Measurements from ENCODE around the gene KCND1.

Gene KCND1

GRCh38 chrX:49001521-49002090, 30.0 kb upstream of the KCND1 start:
- DNase-seq (ENCODE audit: low spot score) = peak; percentile 37
- TF ChIP-seq, protein P1, sequence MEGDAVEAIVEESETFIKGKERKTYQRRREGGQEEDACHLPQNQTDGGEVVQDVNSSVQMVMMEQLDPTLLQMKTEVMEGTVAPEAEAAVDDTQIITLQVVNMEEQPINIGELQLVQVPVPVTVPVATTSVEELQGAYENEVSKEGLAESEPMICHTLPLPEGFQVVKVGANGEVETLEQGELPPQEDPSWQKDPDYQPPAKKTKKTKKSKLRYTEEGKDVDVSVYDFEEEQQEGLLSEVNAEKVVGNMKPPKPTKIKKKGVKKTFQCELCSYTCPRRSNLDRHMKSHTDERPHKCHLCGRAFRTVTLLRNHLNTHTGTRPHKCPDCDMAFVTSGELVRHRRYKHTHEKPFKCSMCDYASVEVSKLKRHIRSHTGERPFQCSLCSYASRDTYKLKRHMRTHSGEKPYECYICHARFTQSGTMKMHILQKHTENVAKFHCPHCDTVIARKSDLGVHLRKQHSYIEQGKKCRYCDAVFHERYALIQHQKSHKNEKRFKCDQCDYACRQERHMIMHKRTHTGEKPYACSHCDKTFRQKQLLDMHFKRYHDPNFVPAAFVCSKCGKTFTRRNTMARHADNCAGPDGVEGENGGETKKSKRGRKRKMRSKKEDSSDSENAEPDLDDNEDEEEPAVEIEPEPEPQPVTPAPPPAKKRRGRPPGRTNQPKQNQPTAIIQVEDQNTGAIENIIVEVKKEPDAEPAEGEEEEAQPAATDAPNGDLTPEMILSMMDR (IDR thresholded peaks at IDR 0.05; ENCODE audit: extremely low read depth, insufficient read depth, missing control alignments) = no peak
- in situ Hi-C loops (cut with MboI; ENCODE audit: low pct_unique_long_range_greater_than_20kb, low sequenced_read_pairs, unreplicated experiment) = no loop called here

DNA sequence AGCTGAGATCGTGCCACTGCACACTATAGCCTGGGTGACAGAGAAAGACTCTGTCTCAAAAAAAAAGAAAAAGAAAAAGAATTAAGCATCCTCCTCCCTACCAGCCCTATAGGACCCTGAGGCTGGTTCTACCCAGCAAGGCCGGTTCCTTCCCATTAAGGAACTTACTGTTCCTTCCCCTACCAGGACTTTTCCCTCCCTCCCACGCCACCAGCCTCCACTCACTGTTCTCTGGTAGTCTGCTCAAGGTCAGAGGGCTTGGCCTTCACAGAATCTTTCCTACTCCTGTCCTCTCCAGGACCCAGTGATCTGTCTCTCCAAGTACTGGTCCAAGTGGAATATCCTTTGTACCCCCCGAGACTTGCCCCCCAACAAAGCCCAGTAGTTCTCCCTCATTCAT, 29.0 kb upstream of the KCND1 start:
- in situ Hi-C loops (cut with MboI; ENCODE audit: low pct_unique_long_range_greater_than_20kb, low sequenced_read_pairs, unreplicated experiment) = no loop called here
- TF ChIP-seq, protein P1 (IDR thresholded peaks at IDR 0.05; ENCODE audit: extremely low read depth, insufficient read depth, missing control alignments) = no peak
- no peak for DNase-seq (ENCODE audit: low spot score)

GRCh38 chrX:48999030-48999429, 27.4 kb upstream of the KCND1 start:
- in situ Hi-C loops (cut with MboI; ENCODE audit: low pct_unique_long_range_greater_than_20kb, low sequenced_read_pairs, unreplicated experiment) = no loop called here
- DNase-seq (ENCODE audit: low spot score) = no peak
- TF ChIP-seq, protein P1 (IDR thresholded peaks at IDR 0.05; ENCODE audit: extremely low read depth, insufficient read depth, missing control alignments) = no peak

DNA sequence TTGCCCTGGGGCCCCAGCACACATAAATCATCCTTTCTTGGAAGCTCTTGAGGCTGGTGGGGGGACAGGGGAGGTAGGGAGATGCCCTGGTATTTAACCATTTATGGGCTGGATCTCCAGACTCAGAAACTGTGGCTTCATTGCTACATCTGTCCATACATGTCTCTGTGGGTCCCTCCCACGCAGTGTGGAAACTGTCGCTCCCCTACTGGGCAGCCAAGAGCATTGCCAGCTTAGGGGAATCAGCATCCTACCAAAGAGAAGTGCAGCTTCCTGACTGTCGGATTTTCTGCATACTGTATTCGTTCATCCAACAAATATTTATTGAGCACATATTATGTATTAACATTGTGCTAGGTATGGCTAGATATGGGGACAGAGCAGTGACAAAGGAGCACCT, 26.7 kb upstream of the KCND1 start:
- in situ Hi-C loops (cut with MboI; ENCODE audit: low pct_unique_long_range_greater_than_20kb, low sequenced_read_pairs, unreplicated experiment) = no loop called here
- TF ChIP-seq, protein P1 (IDR thresholded peaks at IDR 0.05; ENCODE audit: extremely low read depth, insufficient read depth, missing control alignments) = no peak
- no peak for DNase-seq (ENCODE audit: low spot score)

GRCh38 chrX:48997865-48998264, 26.2 kb upstream of the KCND1 start:
- no peak for DNase-seq (ENCODE audit: low spot score)
- in situ Hi-C loops (cut with MboI; ENCODE audit: low pct_unique_long_range_greater_than_20kb, low sequenced_read_pairs, unreplicated experiment) = no loop called here
- TF ChIP-seq, protein P1 (IDR thresholded peaks at IDR 0.05; ENCODE audit: extremely low read depth, insufficient read depth, missing control alignments) = no peak

GRCh38 chrX:48997455-48997854, 25.8 kb upstream of the KCND1 start:
- TF ChIP-seq, protein P1 (IDR thresholded peaks at IDR 0.05; ENCODE audit: extremely low read depth, insufficient read depth, missing control alignments) = no peak
- in situ Hi-C loops (cut with MboI; ENCODE audit: low pct_unique_long_range_greater_than_20kb, low sequenced_read_pairs, unreplicated experiment) = no loop called here
- DNase-seq (ENCODE audit: low spot score) = no peak

- TF ChIP-seq, protein P1 (IDR thresholded peaks at IDR 0.05; ENCODE audit: extremely low read depth, insufficient read depth, missing control alignments) = no peak
- in situ Hi-C loops (cut with MboI; ENCODE audit: low pct_unique_long_range_greater_than_20kb, low sequenced_read_pairs, unreplicated experiment) = no loop called here
- no peak for DNase-seq (ENCODE audit: low spot score)
These were observed 25.3 kb upstream of the KCND1 start for GRCh38 chrX:48996969-48997368.
